Astrocyte of the hippocampus (primary cell): Measurements from ENCODE around the gene MCOLN2.
"Not testable (repeated sequence)": the region's sequence is repeated elsewhere in the genome, so short reads cannot be mapped to it uniquely, and the experiment has no call there.

Experiments
- DNase-seq: peaks from one replicate; pipeline ENCODE4 v3.0.0; 2011; ENCODE audit warnings: low read depth, low spot score

The MCOLN2 gene

DNA sequence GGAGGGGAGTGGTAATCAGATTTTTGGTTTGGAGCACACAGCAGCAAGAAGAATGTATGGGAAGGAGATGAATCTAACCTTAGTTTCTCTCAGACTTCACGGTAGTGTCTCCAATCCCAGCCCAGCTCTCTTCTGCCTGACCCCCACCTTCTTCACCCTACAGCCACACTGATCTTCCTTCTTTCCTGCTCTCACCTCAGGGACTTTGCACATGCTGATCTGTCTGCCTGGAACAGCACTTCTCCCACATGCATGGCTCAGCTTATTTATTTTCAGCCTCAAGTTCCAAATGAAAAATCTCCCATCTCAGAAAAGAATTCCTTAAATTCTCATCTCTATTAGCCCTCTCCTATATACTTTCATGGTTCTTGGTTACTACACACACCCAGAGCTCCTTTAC, 55.1 kb downstream of the MCOLN2 start:
- no peak for DNase-seq

- DNase-seq: peak; percentile 25
Observed at GRCh38 chr1:84940481-84940880, 56.4 kb downstream of the MCOLN2 start.

DNA sequence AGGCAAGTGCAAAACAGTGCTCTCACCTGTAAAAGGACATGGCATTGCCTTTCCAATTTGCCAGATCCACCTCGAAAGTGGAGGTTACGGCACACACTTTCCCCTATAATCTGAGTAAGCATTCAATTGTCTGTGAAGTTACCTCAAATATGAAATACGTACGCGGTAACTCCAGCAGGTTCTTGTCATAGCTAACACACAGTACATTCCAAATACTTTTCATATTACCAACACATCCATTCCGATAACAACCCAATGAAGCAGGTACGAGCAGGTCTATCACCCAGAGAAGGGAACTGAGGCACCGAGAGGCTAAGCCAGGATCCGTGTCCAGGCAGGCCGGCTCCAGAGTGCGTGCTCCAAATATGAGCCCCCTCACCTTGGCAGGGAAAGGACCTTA, 57.2 kb downstream of the MCOLN2 start:
- no peak for DNase-seq

DNA sequence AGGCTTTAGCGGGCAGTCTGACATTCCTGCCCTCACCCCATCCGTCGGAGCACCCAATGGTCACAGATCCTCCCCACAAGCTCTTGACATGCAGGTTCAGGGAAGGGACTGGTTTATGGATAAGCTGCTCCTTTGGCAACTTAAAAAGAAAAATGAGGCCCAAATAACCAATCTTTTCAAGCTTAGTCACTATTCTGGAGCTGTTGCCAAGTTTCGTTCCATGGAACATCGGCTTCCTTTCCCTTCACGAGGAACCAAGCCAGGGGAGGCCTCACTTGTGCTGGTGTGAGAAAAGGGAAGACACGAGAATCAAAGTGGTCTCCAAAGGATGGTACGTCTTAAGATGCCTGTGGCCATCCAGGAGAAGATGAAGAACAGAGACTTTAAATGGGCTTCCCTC, 57.8 kb downstream of the MCOLN2 start:
- DNase-seq: peak; percentile 50

DNA sequence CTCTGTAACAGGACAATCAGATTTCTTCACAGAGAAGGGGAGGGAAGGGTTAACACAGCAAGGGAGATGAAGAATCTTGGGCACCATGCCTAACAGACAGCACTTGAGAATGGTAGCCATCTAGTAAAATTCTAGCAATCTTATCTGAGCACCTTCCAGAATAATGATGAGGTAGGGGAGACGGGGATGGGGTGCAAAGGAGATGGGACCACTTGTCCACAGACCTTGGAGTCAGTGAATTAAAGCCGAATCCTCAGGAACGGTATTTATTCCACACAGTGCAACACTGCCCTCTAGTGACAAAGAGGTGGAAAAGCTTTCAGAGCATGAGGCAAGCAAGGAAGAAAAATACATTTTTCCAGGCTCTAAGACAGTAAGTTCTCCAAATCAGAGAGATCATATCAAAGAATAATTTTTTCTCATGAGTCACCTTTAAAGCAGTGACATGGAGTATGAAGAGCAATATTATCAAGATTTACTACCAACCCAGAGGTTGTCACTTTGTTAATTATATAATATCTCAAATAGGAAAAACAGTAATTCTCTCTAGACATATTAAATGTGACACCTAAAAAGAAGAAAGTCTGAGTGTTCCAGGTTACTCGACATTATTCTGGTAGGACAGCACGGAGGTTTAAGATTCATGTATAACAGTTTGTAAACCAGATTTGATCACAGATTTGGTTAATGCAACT, 60.6 kb downstream of the MCOLN2 start:
- peak; percentile 81 for DNase-seq

DNA sequence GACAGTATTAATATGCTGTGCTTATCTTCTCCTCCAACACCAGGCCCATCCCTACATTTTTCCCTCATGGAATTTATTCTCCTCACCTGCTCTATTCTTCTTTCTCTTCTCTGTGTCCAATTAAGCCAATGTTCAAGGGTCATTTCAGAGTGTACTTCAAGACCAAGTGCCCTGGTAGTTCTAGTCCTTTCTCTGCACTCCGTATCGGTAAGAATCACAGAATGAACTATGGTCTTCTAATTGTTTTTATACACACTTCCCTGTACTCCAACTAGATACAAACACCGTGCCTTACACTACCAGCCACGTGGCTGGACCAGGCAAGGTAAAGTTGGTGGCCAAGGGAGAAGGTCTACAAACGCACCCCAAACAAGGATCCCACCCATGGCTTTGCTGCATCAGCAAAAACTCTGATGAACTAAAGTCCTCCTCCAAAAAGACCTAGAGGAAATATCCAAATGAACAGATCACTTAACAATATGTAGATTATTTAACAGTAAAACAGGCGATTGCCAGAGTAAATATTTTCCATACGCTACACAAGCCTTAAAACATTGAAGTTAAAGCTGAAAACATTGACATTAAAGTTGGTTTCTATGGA, 63.8 kb downstream of the MCOLN2 start:
- no peak for DNase-seq

DNA sequence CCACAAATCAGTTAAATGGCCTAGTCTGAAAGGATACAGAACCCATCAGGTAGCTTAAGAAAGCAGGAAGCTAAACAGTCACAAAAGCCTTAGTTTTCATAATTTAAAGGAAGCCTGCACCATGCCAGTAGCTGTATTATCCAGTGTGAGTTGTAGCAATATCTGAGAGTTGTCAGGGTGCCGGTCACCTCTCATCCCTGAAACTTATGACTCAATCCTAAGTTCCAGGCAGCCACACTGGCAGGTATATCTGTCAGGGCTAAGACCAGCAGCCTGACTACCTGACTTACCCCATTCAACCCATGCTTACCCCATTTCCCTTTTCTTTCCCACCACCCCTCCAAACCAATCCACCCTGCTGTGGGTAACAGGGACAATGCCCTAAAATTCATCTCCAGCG, 66.1 kb downstream of the MCOLN2 start:
- DNase-seq: no peak

GRCh38 chr1:84930329-84930728, 66.6 kb downstream of the MCOLN2 start:
- DNase-seq: no peak

- DNase-seq: no peak
Observed at GRCh38 chr1:84929581-84929980, 67.3 kb downstream of the MCOLN2 start.

GRCh38 chr1:84928979-84929378, 67.9 kb downstream of the MCOLN2 start:
- DNase-seq: no peak

GRCh38 chr1:84923317-84923716, 73.6 kb downstream of the MCOLN2 start:
- no peak for DNase-seq

- DNase-seq: no peak
Observed at GRCh38 chr1:84920159-84920558, 76.8 kb downstream of the MCOLN2 start.

GRCh38 chr1:84919461-84919970, 77.4 kb downstream of the MCOLN2 start:
- no peak for DNase-seq

DNA sequence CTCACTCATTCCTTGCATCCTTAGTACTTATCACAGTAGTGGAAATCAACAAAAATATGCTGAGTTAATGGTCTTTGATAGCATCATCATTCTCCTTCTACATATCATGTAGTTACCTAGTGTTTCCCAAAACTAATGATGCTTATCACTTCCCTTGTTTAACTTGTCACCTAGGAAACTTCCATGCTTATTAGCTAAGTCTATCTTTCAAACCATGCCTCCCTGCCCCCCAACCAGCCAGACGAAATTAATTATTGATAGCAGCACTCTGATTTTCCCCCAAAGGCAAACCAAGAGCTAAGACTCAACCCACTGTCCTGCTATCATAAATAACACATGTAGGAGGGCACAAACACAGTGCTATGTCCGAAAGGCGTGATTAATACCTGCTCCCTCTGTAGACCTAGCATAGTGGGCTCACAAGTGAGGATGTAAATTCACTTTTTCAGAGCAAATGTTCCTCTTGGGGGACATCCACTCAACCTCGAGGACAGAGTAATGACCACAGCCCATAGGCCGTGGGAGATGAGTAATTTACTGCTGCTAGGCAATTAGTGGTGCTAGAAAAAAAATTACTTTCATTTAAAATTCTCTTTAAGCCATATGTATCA, 78.1 kb downstream of the MCOLN2 start:
- no peak for DNase-seq

- no peak for DNase-seq
Observed at GRCh38 chr1:84916897-84917296, 80.0 kb downstream of the MCOLN2 start.

- peak; percentile 33 for DNase-seq
Observed at GRCh38 chr1:84913555-84913892, 83.4 kb downstream of the MCOLN2 start.

GRCh38 chr1:84912726-84913554, 84.0 kb downstream of the MCOLN2 start:
- no peak for DNase-seq

- not testable (repeated sequence) for DNase-seq
Observed at GRCh38 chr1:84908746-84909464, 88.0 kb downstream of the MCOLN2 start.

GRCh38 chr1:84907095-84907827, 89.7 kb downstream of the MCOLN2 start:
- DNase-seq: peak; percentile 59

DNA sequence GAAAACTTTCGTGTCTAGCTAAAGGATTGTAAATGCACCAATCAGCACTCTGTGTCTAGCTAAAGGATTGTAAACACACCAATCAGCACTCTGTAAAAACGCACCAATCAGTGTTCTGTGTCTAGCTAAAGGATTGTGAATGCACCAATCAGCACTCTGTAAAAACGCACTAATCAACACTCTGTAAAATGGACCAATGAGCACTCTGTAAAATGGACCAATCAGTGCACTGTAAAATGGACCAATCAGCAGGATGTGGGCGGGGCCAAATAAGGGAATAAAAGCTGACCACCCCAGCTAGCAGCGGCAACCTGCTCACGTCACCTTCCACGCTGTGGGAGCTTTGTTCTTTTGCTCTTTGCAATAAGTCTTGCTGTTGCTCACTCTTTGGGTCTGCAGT, 94.2 kb downstream of the MCOLN2 start:
- DNase-seq: not testable (repeated sequence)

GRCh38 chr1:84899969-84900368, 96.9 kb downstream of the MCOLN2 start:
- no peak for DNase-seq
